Hematopoietic multipotent progenitor cell treated with erythropoietin and hydrocortisone succinate and interleukin-3 and kit ligand, for 15 days (in vitro differentiated cells): ENCODE data around the gene GRIA1.
A peak's percentile ranks its signal among the peaks of the same experiment; 100 is the strongest.

ENCODE experiments used
- DNase-seq: peaks from one replicate; pipeline ENCODE4 v3.0.0-alpha.2; 2015; ENCODE audit warnings: low spot score

Gene GRIA1

DNA sequence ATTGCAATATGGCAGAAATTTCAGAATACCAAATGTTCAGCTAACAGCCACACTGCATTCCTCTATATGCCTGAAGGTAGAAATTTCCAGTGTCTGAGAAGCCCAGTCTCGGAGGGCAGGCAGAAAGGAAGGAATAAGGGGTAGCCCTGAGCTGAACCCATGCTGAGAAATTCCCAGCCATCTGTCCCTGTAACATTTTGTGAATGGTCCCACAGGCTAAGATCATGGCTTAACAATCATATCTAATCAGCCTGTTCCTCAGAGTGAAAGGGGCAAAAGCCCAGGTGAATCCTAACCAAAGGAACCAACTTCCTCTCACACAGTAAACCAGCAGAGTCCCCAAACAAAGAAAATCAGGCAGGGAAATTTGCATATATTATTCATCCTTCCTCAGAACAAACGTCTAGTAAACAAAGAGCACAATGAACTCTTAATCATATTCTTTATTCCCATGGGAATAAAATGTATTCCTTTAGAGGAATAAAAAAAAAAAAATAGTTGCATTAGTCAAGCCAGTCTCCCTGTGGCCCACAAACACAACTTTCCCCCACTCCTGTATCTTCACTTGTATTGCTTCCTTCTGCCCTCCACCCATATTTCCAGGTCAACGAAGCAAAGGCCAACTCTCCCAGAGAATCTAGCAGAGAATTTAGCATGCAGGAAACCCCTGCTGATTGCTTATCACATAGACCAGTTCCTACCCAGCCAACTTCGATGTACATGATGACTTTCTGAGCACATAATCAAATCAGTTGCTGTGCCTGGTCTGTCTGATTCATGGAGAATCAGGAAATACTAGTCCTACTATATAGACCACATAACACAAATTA is 290.6 kb downstream of the GRIA1 start:
- no peak for DNase-seq

DNA sequence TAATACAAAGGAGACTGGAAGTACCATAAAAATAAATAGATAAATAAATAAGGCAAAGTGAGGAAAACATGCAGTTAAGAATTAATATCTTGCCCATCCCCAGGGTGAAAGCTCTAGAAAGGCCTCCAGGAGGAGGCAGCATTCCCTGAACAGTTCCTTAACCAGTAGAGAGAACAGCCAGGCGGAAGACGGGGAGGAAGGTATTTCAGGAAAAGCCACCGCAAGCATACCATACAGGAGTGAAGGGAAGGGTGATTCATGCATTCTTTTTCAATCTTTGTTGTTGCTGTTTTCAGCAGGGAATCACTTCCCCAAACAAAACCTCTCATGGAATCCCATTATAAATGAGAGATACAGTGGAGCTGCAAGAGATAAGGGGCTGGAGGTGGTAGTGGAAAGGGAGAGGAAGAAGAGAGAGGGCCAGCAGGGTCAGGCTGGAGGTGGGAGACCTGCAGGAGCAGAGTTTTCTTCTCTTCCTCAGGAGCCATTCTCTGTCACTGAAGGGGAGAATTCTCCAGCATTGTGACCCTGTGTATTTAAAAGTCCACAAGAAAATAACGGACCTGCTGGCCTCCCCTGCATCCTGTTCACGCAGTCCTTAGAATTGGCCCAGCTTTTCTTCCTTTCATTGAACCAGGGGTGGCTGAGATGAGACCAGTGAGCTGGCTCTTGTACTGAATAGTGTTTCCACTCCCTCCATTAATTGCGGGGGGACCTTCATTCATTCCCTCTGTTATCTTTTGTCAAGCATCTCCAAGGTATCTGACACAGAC is 292.3 kb downstream of the GRIA1 start:
- no peak for DNase-seq

DNA sequence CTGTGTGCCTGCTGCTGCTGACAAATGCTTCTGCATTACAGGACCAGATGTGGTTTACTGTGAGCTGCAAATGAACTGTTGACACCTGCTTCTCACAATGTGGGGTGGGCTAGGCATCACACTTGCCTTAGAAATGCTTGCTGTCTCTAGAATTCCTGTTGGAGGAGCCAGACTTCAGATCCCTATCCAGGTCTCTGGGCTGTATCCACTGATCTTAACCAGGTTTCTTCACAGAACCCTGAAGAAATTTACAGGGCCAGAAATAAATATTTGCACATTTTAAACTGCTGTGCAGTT is 292.8 kb downstream of the GRIA1 start:
- DNase-seq, result no peak

DNA sequence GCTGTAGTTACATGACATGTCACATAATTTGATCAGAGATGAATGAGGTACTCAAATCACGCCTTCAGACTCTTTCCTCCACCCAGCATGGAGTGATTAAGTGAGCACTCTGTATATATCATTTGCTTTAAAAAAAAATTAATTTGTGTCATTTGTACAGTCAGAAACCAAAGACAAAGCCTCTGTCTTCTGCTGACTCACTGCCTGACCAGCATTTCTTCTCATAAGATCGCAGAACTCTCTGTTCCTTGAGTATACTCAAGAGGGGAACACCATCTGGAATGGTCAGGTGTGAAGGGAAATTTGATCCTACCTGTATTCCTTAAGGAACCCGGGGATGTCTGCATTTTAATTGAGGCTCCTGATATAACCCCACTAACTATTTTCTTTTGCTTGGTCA is 293.8 kb downstream of the GRIA1 start:
- DNase-seq, result no peak

DNA sequence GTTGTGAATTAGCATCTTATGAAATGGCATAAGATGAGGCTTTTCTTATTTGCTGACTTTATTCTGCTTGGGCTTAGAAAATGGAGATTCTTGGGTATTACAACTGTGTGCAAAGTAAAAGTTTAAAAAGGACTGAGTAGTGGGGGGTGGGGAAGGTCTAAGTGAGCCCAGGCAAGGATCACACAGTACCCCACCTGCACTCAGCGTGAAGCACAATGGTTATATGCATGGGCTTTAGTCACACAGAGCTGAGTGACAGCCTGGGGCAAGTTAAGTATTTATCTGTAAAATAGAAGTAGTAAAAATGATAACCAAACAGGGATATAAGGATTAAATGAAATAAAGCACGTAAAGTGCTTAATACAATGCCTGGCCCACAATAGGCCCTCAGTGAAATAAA is 300.9 kb downstream of the GRIA1 start:
- DNase-seq, result no peak

DNA sequence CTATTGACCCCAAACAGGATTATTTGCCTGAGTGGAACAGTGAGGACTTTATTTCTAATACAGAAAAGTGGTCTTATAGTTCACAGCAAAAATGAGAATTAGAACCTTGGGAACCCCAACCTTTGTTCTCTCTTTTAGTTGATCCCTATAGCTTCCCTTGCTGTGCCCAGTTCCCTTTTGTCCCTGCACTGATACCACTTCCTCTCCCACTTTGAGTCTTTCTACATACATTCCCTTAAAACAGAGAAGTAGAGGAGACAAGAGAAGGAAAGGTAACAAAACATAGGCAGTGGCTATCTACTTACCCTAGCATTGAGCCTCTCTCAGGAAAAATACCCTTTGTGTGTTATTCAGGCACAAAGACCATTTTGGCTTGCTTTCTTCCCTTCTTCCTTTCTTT is 301.8 kb downstream of the GRIA1 start:
- no peak for DNase-seq

DNA sequence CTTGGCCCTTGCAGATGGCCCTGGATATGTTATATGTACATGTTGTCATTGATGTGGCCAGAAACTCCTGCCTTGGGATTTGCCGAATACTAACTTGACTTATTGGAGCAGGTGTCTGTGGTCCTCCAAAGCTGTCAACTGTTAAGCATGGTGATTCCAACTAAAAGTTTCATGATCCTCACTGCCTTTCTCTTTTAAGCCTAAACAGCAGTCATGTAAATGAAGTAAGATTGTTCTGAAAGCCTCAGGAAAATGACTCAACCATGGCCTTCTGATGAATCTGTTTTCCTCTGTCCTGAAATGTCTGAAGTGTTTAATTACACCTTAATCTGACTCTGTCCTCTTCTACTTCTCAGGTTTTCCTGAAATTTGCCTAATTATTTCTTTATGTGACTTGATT is 303.2 kb downstream of the GRIA1 start:
- DNase-seq, result no peak

DNA sequence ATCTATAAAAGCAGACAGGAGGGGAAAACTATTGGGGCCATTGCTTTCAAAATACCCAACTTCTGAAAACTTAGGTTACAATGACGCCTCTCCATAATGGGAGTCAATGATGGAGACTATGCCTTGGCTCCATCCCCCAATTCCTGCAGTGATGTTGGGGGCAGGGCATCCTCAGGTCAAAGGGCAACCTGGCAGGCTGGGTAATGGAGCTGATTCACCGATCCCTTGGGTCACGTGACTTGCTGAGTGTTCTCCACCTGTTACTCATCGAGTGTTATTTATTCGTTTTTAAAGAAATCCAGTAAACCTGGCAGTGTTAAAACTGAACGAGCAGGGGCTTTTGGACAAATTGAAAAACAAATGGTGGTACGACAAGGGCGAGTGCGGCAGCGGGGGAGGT is 303.9 kb downstream of the GRIA1 start:
- DNase-seq, result no peak

DNA sequence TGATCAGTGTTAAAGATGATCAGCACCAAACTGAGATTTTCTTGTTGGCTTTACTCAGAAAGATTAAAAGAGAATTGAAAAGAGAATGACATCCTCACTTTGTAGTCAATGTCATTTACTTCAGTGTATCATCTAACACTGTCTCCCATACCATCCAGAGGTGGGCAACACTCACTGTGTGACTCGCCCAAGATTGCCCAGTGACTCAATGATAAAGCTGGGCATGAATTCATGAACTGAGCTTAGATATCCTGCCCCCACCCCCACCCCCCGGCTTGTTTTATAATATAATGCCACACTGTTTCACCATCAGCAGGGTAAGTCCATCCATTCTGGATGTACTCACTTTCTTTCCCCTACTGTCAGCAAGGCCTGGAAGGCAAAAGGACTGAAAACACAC is 306.1 kb downstream of the GRIA1 start:
- DNase-seq, result no peak

DNA sequence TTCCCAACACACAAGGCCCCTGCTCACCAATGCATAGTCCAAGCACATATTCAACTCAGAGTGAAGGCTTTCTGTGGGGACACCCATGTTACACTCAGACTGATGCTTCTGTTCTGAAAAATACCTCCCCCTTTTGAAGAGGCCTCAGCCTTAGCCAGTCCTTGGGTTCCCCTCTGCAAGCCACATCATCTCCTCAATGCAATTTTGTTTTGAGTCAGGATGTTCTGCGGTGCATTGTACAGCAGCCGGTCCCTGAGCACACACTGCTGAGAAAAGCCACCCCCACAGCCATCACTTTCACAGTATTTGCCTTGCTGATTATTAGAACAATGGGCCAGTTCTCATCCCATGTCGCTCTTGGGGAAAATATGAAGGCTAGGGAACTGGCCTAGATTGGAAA is 307.0 kb downstream of the GRIA1 start:
- no peak for DNase-seq

DNA sequence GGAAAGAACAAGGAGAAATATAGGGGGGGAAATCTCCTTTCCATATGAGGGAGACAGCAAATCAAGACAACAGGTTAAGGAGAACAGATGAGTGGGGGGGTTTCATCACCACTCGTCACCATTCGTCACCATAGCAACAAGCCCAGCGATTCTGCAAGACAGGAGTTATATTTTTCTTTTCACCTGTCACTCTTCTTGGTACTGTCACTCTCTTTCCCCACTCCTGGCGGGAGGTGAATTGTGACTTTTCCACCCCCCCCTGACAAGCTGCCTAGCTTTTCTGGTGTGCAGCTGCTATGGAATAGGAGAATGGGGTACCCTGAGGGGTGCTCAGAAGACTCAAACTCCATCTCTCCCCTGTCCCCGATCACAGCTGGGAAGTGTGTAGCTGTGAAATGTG is 308.4 kb downstream of the GRIA1 start:
- DNase-seq, result no peak

DNA sequence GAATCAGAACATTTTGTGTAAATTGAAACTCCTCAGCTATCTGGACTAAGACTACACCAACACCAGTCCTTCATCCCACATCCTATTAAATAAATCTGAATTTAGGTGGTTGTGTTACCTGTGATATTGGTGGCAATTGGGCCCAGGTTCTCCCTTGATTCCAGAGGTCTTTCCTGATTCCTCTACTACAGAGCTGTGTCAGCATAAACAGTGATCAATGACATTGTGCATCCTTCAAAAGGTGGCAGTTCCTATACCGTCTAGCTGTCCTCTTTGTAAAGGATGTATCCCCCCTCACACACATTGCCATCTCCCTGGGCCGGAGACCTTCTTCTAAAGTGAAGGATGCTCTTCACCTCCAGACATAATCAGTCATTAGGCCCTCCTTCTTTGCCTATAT is 309.0 kb downstream of the GRIA1 start:
- no peak for DNase-seq

DNA sequence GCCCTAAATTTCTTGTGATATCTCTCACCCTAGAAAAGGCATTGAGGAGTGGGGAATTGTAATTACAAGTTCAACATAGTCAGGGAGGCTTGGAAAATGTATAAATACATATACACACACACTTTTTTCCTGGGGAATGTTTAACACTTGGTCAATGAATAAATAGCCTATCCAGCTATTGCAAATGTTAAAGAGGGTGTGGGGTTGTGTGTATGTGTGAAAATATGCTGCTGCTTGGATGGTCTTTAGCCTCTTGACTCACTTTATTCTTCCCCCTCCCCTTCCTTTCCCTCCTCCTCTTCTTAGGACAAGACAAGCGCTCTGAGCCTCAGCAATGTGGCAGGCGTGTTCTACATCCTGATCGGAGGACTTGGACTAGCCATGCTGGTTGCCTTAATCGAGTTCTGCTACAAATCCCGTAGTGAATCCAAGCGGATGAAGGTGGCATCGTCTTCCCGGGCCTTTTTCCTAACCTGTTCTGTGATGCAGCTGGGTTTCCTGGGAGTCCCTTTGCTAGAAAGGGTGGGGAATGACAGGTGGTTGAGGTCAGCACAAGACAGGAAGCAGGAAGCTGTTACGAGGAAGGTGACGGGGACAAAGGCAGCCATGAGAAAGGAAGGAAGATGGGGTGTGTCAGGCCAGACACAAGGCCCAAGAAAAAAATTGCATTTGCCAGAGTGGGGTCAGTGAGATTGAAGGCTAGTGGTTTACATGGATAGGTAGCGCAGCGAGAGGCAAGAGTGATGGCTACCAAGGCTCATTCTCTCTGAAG is 311.8 kb downstream of the GRIA1 start:
- DNase-seq, result no peak

DNA sequence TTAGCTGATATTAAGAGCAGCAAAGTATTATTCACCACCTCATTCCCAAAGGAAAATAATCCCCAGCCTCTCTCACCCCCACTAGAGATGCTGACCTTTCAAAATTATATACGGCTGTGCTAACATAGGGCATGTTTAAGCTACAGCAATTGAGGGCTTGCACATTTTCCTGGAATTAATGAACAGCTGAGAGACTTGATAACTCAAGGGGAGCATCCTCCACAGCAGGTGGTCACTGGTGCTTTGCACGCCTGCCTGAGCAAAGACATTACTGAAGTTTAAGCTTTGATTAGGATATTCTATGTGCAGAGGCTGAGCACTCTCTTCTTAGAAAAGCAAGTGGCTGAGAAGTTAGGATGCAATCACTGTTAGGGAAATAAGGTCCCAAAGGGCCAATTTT is 317.3 kb downstream of the GRIA1 start:
- no peak for DNase-seq

DNA sequence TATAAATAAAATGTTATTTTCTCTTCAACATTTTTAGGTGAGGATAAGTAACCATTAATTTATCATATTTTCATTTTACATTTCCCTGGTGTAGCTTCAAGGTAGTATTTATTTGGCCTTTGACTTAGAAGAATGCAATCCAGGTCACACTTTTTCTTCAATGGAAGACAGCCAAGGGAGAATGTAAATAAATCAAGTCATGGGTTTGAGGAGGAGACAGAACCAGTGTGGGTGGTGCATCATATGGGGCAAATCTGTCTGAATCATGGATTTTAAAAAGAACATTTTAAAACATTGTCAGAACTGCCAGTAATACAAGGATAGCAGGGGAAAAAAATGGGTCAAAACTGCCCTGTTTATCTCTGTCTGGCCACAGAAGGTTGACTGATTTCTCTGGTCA is 318.7 kb downstream of the GRIA1 start:
- no peak for DNase-seq

DNA sequence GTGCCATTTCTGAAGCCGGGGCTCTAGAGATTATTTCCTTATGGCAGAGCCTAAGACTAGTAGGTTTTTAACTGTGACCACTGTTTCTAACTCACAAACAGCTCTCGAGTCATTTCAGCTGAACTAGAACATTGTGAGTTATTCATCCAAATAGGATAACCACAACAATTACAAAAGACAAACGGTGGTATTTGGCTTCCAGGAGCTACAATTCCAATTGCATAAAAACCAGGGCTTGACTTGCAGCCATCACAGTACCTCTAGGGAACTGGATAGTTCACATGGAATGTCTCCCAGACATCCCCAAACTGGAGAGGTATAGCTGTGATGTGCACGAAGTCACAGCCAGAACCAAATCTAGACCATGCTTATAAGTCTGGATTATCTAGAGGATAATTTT is 323.4 kb downstream of the GRIA1 start:
- DNase-seq, result no peak

DNA sequence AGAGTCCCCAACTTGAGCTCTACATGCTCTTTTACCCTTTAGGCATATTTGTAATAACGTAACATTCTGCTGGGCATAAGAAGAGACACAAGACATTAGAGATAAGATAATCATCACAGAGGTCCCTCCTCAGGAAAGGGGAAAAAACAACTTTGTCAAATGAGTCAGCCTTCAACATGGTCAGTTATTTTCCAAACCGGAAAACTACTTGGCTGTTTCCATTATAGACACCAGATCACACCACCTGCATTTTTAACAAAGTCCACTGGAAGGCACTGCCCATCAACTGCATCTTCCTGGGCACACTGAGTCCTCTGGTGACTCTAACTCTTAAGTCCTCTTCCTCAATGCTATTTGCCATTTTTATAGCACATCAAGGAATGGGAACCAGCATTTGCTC is 326.4 kb downstream of the GRIA1 start:
- DNase-seq, result no peak

DNA sequence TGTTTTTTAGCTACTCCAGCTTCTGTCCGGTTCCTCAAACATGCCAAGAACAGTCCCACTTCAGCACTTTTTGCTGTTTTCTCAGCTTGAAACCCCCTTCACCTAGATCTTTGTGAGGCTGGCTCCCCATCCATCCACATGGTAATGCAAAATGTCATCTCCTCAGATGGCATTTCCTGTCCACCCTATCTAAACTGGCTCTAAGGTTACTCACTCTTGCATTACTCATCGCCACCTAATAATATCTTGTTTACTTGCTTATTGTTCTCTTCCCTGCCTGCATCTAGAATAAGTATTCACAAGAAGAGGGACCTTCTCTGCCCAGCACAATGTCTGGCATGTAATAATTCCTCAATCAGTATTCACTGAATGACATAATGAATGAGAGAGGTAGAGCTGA is 328.2 kb downstream of the GRIA1 start:
- no peak for DNase-seq

DNA sequence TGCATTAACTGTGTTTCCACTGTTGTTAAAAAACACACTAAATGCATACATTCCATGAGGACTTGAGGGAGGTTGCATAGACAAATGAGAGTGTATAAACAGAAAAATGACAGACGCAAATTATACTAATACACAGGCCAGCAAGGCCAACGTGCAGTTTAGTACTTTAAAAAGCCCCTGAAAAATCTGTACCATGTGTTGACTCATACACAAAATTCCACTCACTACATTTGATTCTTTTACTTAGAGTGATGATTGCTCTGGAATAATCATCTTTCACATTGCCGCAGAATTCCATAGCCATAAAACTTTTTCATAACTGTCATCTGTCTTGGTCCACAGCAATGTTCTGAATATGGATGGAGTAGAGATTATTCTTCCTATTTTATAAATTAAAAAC is 332.6 kb downstream of the GRIA1 start:
- DNase-seq, result no peak

DNA sequence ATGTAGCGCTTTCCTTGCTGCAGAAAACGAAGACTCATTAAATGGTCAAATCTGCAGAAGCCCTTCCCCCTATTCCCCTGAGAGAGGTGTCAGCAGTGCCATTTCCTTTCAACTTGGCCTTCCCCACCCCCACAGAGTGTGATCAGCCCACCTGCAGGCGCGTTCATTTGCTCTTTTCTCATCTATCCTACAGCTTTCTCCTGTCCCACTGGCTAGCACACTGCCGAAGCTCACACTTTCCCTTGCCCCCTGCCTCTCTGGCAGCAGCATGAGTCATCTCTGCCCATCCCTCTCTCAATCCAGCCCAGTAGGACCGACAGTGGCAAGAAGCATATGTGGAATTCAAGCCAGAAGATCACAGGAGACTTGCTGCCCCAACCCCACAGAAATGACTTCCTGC is 334.4 kb downstream of the GRIA1 start:
- no peak for DNase-seq

DNA sequence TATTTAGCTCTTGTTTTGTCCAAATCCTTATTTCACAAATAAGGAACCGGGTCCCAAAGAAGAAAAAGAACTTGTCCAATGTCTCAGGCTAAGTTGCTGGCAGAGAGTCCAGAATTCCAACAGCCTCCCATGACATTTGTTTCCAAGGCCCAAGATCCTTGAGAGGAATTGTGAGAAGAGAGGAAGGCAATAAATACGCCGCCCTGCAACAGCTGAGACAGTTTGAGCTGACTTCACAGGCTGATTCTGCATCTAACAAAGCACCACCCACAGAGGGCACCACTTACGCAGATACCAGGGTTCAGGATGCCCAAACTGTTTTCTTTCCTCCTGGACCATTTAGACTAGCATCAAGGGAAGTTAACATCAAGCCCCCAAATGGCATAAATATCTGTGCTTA is 336.9 kb downstream of the GRIA1 start:
- DNase-seq, result no peak

DNA sequence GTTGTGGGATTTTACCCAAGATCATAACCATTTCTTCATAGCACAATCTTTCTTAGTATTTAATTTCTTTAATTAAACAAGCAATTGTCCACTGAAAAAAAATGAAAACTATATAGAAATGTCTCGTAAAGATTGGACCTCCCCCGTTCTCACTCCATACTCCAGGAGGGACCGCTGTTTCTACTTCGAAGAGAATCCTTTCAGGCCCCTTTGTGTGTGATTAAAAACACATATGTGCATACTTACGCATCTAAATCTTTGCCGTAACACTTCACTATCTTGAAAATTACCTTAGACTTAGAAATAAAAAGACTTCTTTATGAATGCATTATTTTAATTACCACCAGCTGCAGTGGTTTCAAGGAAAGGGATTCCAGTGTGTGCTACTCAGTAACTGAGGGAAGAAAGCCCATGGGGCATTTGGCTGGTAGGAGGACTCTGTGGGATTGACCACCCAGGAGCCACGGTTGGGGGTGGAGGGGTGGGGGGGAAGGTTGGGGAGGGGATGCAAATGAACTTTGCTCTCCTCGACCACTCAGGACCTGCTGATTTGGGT is 339.1 kb downstream of the GRIA1 start:
- no peak for DNase-seq

DNA sequence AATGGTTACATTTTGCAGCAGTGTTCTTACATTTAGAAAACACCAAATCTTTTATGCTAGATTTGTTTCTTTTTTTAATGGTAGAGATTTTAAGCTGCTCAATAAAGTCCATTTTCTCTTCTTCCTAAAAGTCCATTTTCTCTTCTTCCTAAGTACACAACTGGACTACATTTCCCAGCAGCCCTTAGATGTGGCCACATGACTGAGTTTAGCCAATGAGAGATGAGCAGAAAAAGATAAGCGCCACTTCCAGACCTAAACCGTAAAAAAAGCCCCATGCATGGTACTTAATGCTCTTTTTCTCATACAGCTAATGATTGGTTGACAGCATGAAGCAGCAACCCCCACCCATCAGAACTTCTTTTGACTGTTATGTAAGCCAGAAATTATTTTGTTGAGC is 341.5 kb downstream of the GRIA1 start:
- DNase-seq, result peak; percentile 35
